Upper lobe of left lung (tissue), 6 donors: ENCODE results near the gene MAD1L1. TPM values are rescaled to one million over a fixed set of nuclear protein-coding genes. Genes with fewer than 3 reads are reported as not detected.
A peak's percentile ranks its signal among the peaks of the same experiment; 100 is the strongest.
"Not testable (repeated sequence)": the region's sequence is repeated elsewhere in the genome, so short reads cannot be mapped to it uniquely, and the experiment has no call there.

Source experiments
- ATAC-seq, 2 donors: fragments of 200-7000 bp; cut with Tn5 transposase; one replicate each; pipeline ENCODE4 v1.9.1; 2022; ENCODE audit warnings: mild to moderate bottlenecking in 2 of 2, moderate library complexity in 2 of 2; ENCODE audit not compliant: low FRiP score in 2 of 2
- DNase-seq, 2 donors: peaks; one replicate each; pipeline ENCODE4 v3.0.0-alpha.2; 2019 to 2020
- H3K27ac ChIP-seq, 4 donors: fragments of 200-600 bp; sonication (generic); one replicate each; pipeline ENCODE4 v1.5.1; 2016 to 2019
- H3K27me3 ChIP-seq, 4 donors: fragments of 200-600 bp; sonication (generic); one replicate each; pipeline ENCODE4 v1.5.1; 2017 to 2019
- H3K36me3 ChIP-seq, 4 donors: fragments of 200-600 bp; sonication (generic); one replicate each; pipeline ENCODE4 v1.5.1; 2016 to 2019
- H3K4me1 ChIP-seq, 4 donors: fragments of 200-600 bp; sonication (generic); one replicate each; pipeline ENCODE4 v1.5.1; 2018 to 2019
- H3K4me3 ChIP-seq, 4 donors: fragments of 200-600 bp; sonication (generic); one replicate each; pipeline ENCODE4 v1.5.1; 2017 to 2019; ENCODE audit warnings: mild to moderate bottlenecking in 2 of 4, moderate library complexity in 1 of 4
- H3K9me3 ChIP-seq, 4 donors: fragments of 200-600 bp; sonication (generic); one replicate each; pipeline ENCODE4 v1.5.1; 2018 to 2019
- EP300 ChIP-seq, 4 donors: sonication (generic); formaldehyde crosslinking; IDR thresholded peaks; one replicate each; pipeline ENCODE4 v1.5.1; 2017; ENCODE audit warnings: antibody characterized with exemption in 4 of 4, control low read depth in 2 of 4
- POLR2A ChIP-seq, 4 donors: fragments of 450-650 bp; IDR thresholded peaks; one replicate each; pipeline ENCODE4 v1.5.1; 2016 to 2017; ENCODE audit warnings: antibody characterized with exemption in 4 of 4, mild to moderate bottlenecking in 2 of 4
- POLR2AphosphoS5 ChIP-seq, 2 donors: sonication (generic); formaldehyde crosslinking; IDR thresholded peaks; one replicate each; pipeline ENCODE4 v1.5.1; 2017; ENCODE audit warnings: antibody characterized with exemption in 2 of 2
- WGBS, 2 donors: methylation state at CpG; one replicate each; pipeline ENCODE4 v1.1.5; 2017 to 2018; 5-methylcytosine and 5-hydroxymethylcytosine counted together
- total RNA-seq, 6 donors: library from RNA; depleted of rRNA in 4 of 6; stranded (reverse); fragments of >200 nt in 4 of 6; gene quantifications; one replicate each; pipeline versions ENCODE4 v1.1.0 to v1.2.1, GENCODE V29; 2016 to 2021
- TF ChIP-seq, protein P1 (sequence below), 6 experiments: fragments of 450-650 bp in 4 of 6; fragments of 200-600 bp in 2 of 6; sonication (generic) in 2 of 6; IDR thresholded peaks; one replicate each; pipeline ENCODE4 v1.5.1; 2016 to 2019; ENCODE audit warnings: antibody characterized with exemption in 6 of 6
- donor health status: DM: no; HTN: no; CAD: no; lungs with moderate emphysema.
- donor health status: DM: no; HTN: yes; CAD: no; lungs with severe emphysema.

The MAD1L1 gene
- total RNA-seq, 6 donors from 2014 or later: 40.6 to 364 (median 65.6) TPM

- H3K4me3 ChIP-seq: no peak overlapping the region
- H3K27ac ChIP-seq: no peak overlapping the region
- no peaks in the 10 kb centered on the region for H3K9me3 ChIP-seq
- WGBS, 2 donors: 92 to 93% methylated on average over 22 to 43 of the region's 44 CpGs
- H3K4me1 ChIP-seq: no peaks in the 10 kb centered on the region
- no peak for TF ChIP-seq POLR2AphosphoS5 (IDR thresholded peaks at IDR 0.05)
- peak in 1 of 2 donors; percentile 75 for DNase-seq
- no peaks in the 10 kb centered on the region for H3K27me3 ChIP-seq
- ATAC-seq: no peak
- H3K36me3 ChIP-seq: peaks cover 0 to 26% (median 8%) of the 10 kb centered on the region in 4 donors
Measured at GRCh38 chr7:1977059-1977875, 255.5 kb downstream of the MAD1L1 start.

GRCh38 chr7:1976521-1976920, 256.2 kb downstream of the MAD1L1 start:
- not testable (repeated sequence) for H3K27me3 ChIP-seq, H3K9me3 ChIP-seq, ATAC-seq, H3K4me1 ChIP-seq, H3K4me3 ChIP-seq, DNase-seq, H3K27ac ChIP-seq
- H3K36me3 ChIP-seq: peaks cover 0 to 26% (median 8%) of the 10 kb centered on the region in 4 donors
- 93 to 97% methylated on average over 8 of the region's 8 CpGs for WGBS, 2 donors

DNA sequence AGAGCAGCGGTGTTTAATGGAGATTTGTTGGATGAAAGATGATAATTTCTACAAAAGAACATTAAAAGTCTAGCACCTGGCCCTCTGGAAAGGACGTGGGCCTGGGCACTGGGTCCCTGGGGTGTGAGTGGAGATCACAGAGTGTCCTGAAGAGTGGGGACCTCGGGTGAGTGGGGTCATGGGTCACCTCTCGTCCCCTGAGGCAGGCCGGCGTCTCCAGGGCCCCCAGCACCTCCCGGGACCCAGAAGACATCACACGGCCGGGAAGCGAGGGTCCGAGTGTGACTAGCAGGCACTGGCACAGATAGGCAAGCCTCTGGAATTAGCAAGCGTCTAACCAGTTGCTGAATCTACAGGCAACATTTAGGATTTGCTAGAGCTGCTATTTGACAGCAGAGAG, 257.2 kb downstream of the MAD1L1 start:
- TF ChIP-seq, protein P1, sequence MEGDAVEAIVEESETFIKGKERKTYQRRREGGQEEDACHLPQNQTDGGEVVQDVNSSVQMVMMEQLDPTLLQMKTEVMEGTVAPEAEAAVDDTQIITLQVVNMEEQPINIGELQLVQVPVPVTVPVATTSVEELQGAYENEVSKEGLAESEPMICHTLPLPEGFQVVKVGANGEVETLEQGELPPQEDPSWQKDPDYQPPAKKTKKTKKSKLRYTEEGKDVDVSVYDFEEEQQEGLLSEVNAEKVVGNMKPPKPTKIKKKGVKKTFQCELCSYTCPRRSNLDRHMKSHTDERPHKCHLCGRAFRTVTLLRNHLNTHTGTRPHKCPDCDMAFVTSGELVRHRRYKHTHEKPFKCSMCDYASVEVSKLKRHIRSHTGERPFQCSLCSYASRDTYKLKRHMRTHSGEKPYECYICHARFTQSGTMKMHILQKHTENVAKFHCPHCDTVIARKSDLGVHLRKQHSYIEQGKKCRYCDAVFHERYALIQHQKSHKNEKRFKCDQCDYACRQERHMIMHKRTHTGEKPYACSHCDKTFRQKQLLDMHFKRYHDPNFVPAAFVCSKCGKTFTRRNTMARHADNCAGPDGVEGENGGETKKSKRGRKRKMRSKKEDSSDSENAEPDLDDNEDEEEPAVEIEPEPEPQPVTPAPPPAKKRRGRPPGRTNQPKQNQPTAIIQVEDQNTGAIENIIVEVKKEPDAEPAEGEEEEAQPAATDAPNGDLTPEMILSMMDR (IDR thresholded peaks at IDR 0.05): no peak
- no peak for TF ChIP-seq POLR2A (IDR thresholded peaks at IDR 0.05)
- no peak overlapping the region for H3K27ac ChIP-seq
- no peak for ATAC-seq
- no peaks in the 10 kb centered on the region for H3K9me3 ChIP-seq
- 93 to 95% methylated on average over 12 of the region's 12 CpGs for WGBS, 2 donors
- H3K4me3 ChIP-seq: no peak overlapping the region
- no peaks in the 10 kb centered on the region for H3K27me3 ChIP-seq
- no peaks in the 10 kb centered on the region for H3K4me1 ChIP-seq
- H3K36me3 ChIP-seq: peaks cover 0 to 26% (median 8%) of the 10 kb centered on the region in 4 donors
- no peak for DNase-seq

- ATAC-seq: no peak
- Histone ChIP-seq H3K4me1 (no peaks in the 10 kb centered on the region), H3K27me3 (no peaks in the 10 kb centered on the region), H3K4me3 (no peak overlapping the region), H3K27ac (no peak overlapping the region), H3K9me3 (no peaks in the 10 kb centered on the region), H3K36me3 (peaks cover 0 to 26% (median 8%) of the 10 kb centered on the region in 4 donors)
- no peak for DNase-seq
- 94 to 98% methylated on average over 2 to 7 of the region's 7 CpGs for WGBS, 2 donors
- TF ChIP-seq, protein P1 (IDR thresholded peaks at IDR 0.05): no peak
- TF ChIP-seq EP300 (IDR thresholded peaks at IDR 0.05) (no peak), POLR2A (IDR thresholded peaks at IDR 0.05) (no peak), POLR2AphosphoS5 (IDR thresholded peaks at IDR 0.05) (no peak)
Measured at GRCh38 chr7:1975179-1975578, 257.6 kb downstream of the MAD1L1 start.

GRCh38 chr7:1974290-1975101, 258.2 kb downstream of the MAD1L1 start:
- no peaks in the 10 kb centered on the region for H3K9me3 ChIP-seq
- no peaks in the 10 kb centered on the region for H3K4me1 ChIP-seq
- TF ChIP-seq, protein P1 (IDR thresholded peaks at IDR 0.05): no peak
- TF ChIP-seq POLR2A (IDR thresholded peaks at IDR 0.05) (no peak), EP300 (IDR thresholded peaks at IDR 0.05) (no peak), POLR2AphosphoS5 (IDR thresholded peaks at IDR 0.05) (no peak)
- peaks cover 0 to 21% (median 5%) of the 10 kb centered on the region in 4 donors for H3K36me3 ChIP-seq
- no peak overlapping the region for H3K4me3 ChIP-seq
- 81% methylated on average over 11 to 19 of the region's 19 CpGs for WGBS, 2 donors
- H3K27me3 ChIP-seq: no peaks in the 10 kb centered on the region
- no peak for ATAC-seq
- peak in 1 of 2 donors; percentile 67 for DNase-seq
- no peak overlapping the region for H3K27ac ChIP-seq
